Gastrocnemius medialis (tissue), 4 donors: ENCODE data around the gene PYGO1. TPM values are rescaled to one million over a fixed set of nuclear protein-coding genes. Genes with fewer than 3 reads are reported as not detected.
"Not testable (repeated sequence)": the region's sequence is repeated elsewhere in the genome, so short reads cannot be mapped to it uniquely, and the experiment has no call there.

ENCODE experiments used
- ATAC-seq, 2 donors: fragments of 150-250 bp; one replicate each; pipeline ENCODE4 v1.9.1; 2016
- DNase-seq, 2 donors: peaks; one replicate each; pipeline ENCODE4 v3.0.0-alpha.2; 2019
- H3K27ac ChIP-seq, 4 donors: fragments of 200-600 bp; sonication (generic); 1 replicate in 1 of 4; 2 replicates in 3 of 4; pipeline ENCODE4 v1.5.1; 2016 to 2018; ENCODE audit warnings: mild to moderate bottlenecking in 2 of 4, moderate library complexity in 1 of 4
- H3K27me3 ChIP-seq, 3 donors: fragments of 200-600 bp; sonication (generic) in 2 of 3; 1 replicate in 1 of 3; 2 replicates in 2 of 3; pipeline versions ENCODE4 v1.5.1 to v1.6.0; 2016 to 2019; ENCODE audit warnings: mild to moderate bottlenecking in 1 of 3, moderate library complexity in 1 of 3
- H3K36me3 ChIP-seq, 2 donors: fragments of 200-600 bp; sonication (generic) in 1 of 2; one replicate each; pipeline ENCODE4 v1.5.1; 2017 to 2018
- H3K4me1 ChIP-seq, 2 donors: fragments of 200-600 bp; sonication (generic) in 1 of 2; one replicate each; pipeline ENCODE4 v1.5.1; 2016 to 2017; ENCODE audit warnings: mild to moderate bottlenecking in 2 of 2
- H3K4me3 ChIP-seq, 4 donors: fragments of 200-600 bp; sonication (generic) in 3 of 4; 1 replicate in 1 of 4; 2 replicates in 3 of 4; pipeline ENCODE4 v1.5.1; 2016 to 2019; ENCODE audit warnings: mild to moderate bottlenecking in 2 of 4
- H3K9me3 ChIP-seq, 3 donors: fragments of 200-600 bp; sonication (generic) in 2 of 3; 1 replicate in 1 of 3; 2 replicates in 2 of 3; pipeline ENCODE4 v1.5.1; 2016 to 2019
- POLR2A ChIP-seq, 2 donors: fragments of 450-650 bp; IDR thresholded peaks; one replicate each; pipeline ENCODE4 v1.6.1; 2017; ENCODE audit warnings: antibody characterized with exemption in 2 of 2, mild to moderate bottlenecking in 2 of 2, moderate library complexity in 2 of 2
- in situ Hi-C, 4 donors: fragments of 200-750 bp; cut with MboI; loops; one replicate each; pipeline versions ENCODE4 v1.15.0 to v1.8.0; 2017; ENCODE audit warnings: low sequenced_read_pairs in 4 of 4
- intact Hi-C: fragments of 100-400 bp; cut with DNase I; formaldehyde crosslinking; loops from one replicate; pipeline ENCODE4 v1.15.1; 2023; ENCODE audit warnings: low total_unique reads
- total RNA-seq, 4 donors: library from RNA; depleted of rRNA; stranded (reverse); fragments of >200 nt; gene quantifications; one replicate each; pipeline versions ENCODE4 v1.1.0 to v1.2.3, GENCODE V29; 2016
- TF ChIP-seq, protein P1 (sequence below), 5 experiments: fragments of 450-650 bp in 3 of 5; fragments of 200-600 bp in 2 of 5; sonication (generic) in 2 of 5; IDR thresholded peaks in 4 of 5; conservative IDR thresholded peaks in 1 of 5; 1 replicate in 4 of 5; 2 replicates in 1 of 5; pipeline ENCODE4 v1.5.1; 2016 to 2019; ENCODE audit warnings: antibody characterized with exemption in 5 of 5, mild to moderate bottlenecking in 3 of 5, moderate library complexity in 3 of 5

Gene PYGO1
- total RNA-seq, 4 donors from 2014 or later: 26.7 to 39.1 (median 32.3) TPM

DNA sequence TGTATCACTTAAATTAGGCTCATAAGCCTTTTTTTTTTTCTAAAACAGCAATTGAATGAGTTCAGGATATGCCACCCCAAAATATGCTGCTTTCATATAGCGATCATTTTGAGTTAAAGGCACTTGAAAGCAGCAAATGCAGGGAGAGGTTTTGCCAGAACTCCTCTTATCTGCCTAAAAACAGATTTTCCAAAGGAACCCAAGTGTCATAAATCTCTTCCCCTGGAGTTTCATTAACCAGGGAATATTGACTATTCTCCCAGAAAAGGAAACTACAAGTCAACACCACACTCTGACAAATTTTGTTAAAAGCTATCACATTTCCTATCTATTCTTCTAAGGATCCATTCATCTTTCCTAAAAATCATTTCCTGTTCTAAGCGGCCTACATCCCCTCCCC lies 91.4 kb downstream of the PYGO1 start:
- in situ Hi-C loops (no loop called here), intact Hi-C loops (no loop called here)
- ATAC-seq (no peak), DNase-seq (no peak)
- Histone ChIP-seq H3K27me3 (no peaks in the 10 kb centered on the region), H3K27ac (no peak overlapping the region), H3K4me3 (no peak overlapping the region), H3K9me3 (no peaks in the 10 kb centered on the region), H3K4me1 (peaks cover 0 to 4% of the 10 kb centered on the region in 2 donors), H3K36me3 (no peaks in the 10 kb centered on the region)
- no peak for TF ChIP-seq POLR2A (IDR thresholded peaks at IDR 0.05)
- TF ChIP-seq, protein P1, sequence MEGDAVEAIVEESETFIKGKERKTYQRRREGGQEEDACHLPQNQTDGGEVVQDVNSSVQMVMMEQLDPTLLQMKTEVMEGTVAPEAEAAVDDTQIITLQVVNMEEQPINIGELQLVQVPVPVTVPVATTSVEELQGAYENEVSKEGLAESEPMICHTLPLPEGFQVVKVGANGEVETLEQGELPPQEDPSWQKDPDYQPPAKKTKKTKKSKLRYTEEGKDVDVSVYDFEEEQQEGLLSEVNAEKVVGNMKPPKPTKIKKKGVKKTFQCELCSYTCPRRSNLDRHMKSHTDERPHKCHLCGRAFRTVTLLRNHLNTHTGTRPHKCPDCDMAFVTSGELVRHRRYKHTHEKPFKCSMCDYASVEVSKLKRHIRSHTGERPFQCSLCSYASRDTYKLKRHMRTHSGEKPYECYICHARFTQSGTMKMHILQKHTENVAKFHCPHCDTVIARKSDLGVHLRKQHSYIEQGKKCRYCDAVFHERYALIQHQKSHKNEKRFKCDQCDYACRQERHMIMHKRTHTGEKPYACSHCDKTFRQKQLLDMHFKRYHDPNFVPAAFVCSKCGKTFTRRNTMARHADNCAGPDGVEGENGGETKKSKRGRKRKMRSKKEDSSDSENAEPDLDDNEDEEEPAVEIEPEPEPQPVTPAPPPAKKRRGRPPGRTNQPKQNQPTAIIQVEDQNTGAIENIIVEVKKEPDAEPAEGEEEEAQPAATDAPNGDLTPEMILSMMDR (IDR thresholded peaks at IDR 0.05 in 4 of 5, conservative IDR thresholded peaks at IDR 0.05 in 1 of 5): no peak

DNA sequence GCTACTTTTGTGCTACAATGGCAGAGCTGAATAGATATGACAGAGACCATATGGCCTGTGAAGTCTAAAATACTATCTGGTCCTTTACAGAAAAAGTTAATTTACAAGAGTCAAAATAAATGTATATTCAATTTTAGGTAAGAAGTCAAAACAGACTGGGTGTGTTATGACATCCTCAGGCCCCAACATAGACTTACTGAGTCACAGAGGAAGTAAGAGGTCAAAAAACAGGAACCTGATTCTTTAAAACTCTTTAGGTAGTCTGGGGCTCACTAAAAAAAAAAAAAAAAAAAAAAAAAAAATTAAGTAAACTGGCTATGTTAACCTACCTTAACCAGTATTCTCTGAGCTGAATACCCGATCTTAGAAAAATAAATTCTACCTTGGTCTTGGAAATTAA lies 93.2 kb downstream of the PYGO1 start:
- peaks cover 0 to 4% of the 10 kb centered on the region in 2 donors for H3K4me1 ChIP-seq
- H3K27me3 ChIP-seq: no peaks in the 10 kb centered on the region
- DNase-seq (no peak), ATAC-seq (no peak)
- TF ChIP-seq, protein P1 (IDR thresholded peaks at IDR 0.05 in 4 of 5, conservative IDR thresholded peaks at IDR 0.05 in 1 of 5): no peak
- TF ChIP-seq POLR2A (IDR thresholded peaks at IDR 0.05): no peak
- H3K36me3 ChIP-seq: peaks cover 0 to 3% of the 10 kb centered on the region in 2 donors
- no peaks in the 10 kb centered on the region for H3K9me3 ChIP-seq
- H3K27ac ChIP-seq: no peak overlapping the region
- in situ Hi-C loops: no loop called here
- no peak overlapping the region for H3K4me3 ChIP-seq
- intact Hi-C loops: no loop called here

DNA sequence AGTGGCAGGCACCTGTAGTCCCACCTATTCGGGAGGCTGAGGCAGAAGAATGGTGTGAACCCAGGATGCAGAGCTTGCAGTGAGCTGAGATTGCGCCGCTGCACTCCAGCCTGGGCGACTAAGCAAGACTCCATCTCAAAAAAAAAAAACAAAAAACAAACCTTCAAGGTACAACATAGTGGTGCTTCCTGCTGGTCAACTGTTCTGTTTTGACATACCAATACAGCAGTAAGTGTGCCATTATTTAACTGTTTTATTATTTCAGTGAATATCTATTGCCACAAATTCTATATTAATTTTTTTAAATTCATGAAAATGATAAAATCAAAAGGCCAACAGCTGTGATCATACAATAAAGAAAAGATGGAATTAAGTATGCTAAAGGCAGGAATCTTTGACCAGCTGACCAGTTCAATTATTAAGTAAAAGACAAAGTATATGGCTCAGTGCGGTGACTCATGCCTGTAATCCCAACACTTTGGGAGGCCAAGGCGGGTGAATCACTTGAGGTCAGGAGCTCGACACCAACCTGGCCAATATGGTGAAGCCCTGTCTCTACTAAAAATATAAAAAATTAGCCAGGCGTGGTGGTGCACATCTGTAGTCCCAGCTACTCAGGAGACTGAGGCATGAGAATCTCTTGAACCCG lies 99.1 kb downstream of the PYGO1 start:
- ATAC-seq: not testable (repeated sequence)
- peaks cover 0 to 23% of the 10 kb centered on the region in 2 donors for H3K36me3 ChIP-seq

More for the DNA sequence above, 99.1 kb downstream of the PYGO1 start:
- DNase-seq, H3K4me1 ChIP-seq, in situ Hi-C loops, intact Hi-C loops, H3K4me3 ChIP-seq, H3K9me3 ChIP-seq, H3K27me3 ChIP-seq, H3K27ac ChIP-seq: not testable (repeated sequence)

Other genes with a start within 250 kb of the PYGO1 start
- 100 to 1,000 TPM in 2 of 4 donors, 10 to 100 TPM in 2; 61.6 to 142 (median 103) TPM for gene CCPG1, start 180.0 kb downstream of the PYGO1 start, total RNA-seq
- 10 to 100 TPM in 1 of 4 donors, 1 to 10 TPM in 3; 5.1 to 11.8 (median 6.0) TPM for gene PIERCE2, start 179.8 kb downstream of the PYGO1 start, total RNA-seq
- gene DNAAF4, start 80.1 kb downstream of the PYGO1 start, total RNA-seq: 1 to 10 TPM in 2 of 4 donors, under 1 TPM in 1, not detected in 1; 0.38 to 2.4 (median 1.5) TPM
- 1 to 10 TPM in 1 of 4 donors, under 1 TPM in 3; 0.05 to 2.0 (median 0.65) TPM for gene PRTG, start 154.8 kb upstream of the PYGO1 start, total RNA-seq